GM06990 (cell line): ENCODE measurements around the gene SLC13A4.
"Not testable (repeated sequence)": the region's sequence is repeated elsewhere in the genome, so short reads cannot be mapped to it uniquely, and the experiment has no call there.

Experiments
- DNase-seq: peaks from one replicate; pipeline ENCODE4 v3.0.0-alpha.2; 2011; ENCODE audit not compliant: insufficient read length; ENCODE audit errors: extremely low read depth
- H3K27me3 ChIP-seq: replicated peaks from 2 replicates; pipeline ENCODE4 v1.6.0; 2011; ENCODE audit warnings: low read length; ENCODE audit not compliant: control insufficient read depth, insufficient read depth
- H3K36me3 ChIP-seq: 2 replicates; pipeline ENCODE4 v1.5.1; 2011; ENCODE audit warnings: low read length; ENCODE audit not compliant: control insufficient read depth, insufficient read depth
- H3K4me3 ChIP-seq: replicated peaks from 2 replicates; pipeline ENCODE4 v1.5.1; 2011; ENCODE audit warnings: low read depth, mild to moderate bottlenecking, control low read depth, low read length
- TF ChIP-seq, protein P1 (sequence below): IDR thresholded peaks from 2 replicates; pipeline ENCODE4 v1.5.1; 2011; ENCODE audit warnings: low read length, control low read depth, mild to moderate bottlenecking, inconsistent platforms; ENCODE audit not compliant: insufficient read depth, poor library complexity, severe bottlenecking

Gene SLC13A4

DNA sequence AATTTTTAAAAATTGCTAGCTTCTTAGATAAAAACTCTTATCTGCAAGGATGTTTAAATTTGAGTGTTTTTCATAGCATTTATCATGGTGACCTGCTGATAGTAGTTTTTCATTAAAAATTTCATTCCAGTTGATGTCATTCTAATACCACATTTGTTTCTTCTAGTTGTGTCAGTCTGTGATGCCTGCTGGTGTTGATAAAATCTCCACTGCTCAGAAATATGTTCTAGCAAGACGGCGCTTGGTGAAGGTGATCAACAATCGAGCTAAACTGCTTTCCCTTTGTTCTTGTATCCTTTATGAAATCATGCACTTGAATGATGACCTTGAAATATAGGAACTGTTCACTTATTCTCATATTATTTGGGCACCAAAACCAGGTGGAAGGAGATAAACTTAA, 83.3 kb downstream of the SLC13A4 start:
- Histone ChIP-seq H3K36me3 (peaks cover 11% of the 10 kb centered on the region), H3K4me3 (no peak overlapping the region), H3K27me3 (no peaks in the 10 kb centered on the region)
- DNase-seq = no peak
- TF ChIP-seq, protein P1, sequence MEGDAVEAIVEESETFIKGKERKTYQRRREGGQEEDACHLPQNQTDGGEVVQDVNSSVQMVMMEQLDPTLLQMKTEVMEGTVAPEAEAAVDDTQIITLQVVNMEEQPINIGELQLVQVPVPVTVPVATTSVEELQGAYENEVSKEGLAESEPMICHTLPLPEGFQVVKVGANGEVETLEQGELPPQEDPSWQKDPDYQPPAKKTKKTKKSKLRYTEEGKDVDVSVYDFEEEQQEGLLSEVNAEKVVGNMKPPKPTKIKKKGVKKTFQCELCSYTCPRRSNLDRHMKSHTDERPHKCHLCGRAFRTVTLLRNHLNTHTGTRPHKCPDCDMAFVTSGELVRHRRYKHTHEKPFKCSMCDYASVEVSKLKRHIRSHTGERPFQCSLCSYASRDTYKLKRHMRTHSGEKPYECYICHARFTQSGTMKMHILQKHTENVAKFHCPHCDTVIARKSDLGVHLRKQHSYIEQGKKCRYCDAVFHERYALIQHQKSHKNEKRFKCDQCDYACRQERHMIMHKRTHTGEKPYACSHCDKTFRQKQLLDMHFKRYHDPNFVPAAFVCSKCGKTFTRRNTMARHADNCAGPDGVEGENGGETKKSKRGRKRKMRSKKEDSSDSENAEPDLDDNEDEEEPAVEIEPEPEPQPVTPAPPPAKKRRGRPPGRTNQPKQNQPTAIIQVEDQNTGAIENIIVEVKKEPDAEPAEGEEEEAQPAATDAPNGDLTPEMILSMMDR = no peak

DNA sequence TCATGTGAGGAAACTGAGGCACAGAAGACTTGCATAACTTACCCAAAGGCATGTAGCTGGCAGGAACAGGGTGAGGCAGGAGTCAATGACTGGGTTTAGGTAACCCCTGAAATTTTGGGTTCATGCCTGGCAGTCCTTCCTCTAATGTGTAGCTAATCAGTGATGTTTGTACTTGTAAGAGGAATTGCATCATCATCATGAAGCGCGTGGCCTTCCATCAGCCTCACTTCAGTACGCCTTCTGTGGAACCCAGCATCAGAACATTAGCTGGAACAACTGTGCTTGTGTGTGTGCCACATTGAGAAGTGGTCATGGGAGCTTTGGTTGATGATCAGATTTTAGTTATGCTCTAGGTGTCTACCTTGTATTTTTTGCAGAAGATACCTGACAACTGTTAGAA, 83.8 kb downstream of the SLC13A4 start:
- no peaks in the 10 kb centered on the region for H3K27me3 ChIP-seq
- no peak for DNase-seq
- H3K4me3 ChIP-seq = no peak overlapping the region
- H3K36me3 ChIP-seq = peaks cover 11% of the 10 kb centered on the region
- TF ChIP-seq, protein P1 = no peak

DNA sequence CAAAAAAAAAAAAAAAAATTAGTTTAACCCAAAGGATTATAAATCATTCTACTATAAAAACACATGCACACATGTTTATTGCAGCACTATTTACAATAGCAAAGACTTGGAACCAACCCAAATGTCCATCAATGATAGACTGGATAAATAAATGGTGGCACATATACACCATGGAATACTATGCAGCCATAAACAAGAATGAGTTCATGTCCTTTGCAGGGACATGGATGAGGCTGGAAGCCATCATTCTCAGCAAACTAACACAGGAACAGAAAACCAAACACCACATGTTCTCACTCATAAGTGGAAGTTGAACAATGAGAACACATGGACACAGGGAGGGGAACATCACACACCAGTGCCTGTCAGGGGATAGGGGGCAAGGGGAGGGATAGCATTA, 88.3 kb downstream of the SLC13A4 start:
- H3K36me3 ChIP-seq = peaks cover 13% of the 10 kb centered on the region
- not testable (repeated sequence) for H3K4me3 ChIP-seq, H3K27me3 ChIP-seq, DNase-seq

DNA sequence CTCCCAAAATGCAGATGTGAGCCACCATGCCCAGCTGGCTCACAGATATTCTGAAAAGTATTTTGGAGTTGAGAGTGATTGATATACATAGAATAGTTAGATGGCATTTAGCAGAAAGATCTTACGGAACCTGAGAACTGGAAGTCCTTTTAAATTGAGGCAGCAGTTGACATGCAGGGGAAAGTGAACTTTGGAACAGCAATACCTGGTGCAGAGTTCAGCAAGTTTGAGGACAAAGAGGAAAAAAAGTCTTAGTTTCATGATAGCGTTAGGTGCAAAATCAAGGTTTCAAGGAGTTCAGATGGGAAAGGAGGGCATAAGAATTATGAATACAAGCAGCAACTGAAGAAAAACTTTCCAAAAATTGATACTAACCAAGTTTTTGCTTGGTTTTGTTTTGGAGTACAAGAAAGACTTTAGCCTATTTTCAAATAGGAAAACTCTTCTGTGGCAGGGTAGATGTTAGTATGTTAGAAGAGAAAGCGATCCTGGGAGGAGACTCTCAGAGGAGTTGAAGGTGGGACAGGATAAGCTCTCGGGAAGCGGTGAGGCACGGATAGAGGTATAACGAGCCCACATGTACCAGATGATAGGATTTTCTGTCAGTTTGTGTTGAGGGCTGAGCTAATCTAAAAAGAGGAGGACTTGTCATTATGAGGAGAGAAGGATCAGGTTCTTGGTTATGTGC, 93.7 kb downstream of the SLC13A4 start:
- DNase-seq = no peak
- Histone ChIP-seq H3K36me3 (peaks cover 10% of the 10 kb centered on the region), H3K27me3 (no peaks in the 10 kb centered on the region), H3K4me3 (no peak overlapping the region)
- TF ChIP-seq, protein P1 = no peak
